Adrenal gland (tissue), 5 donors: Measurements from ENCODE around the gene PTPRN2.

Experiments used
- CTCF ChIP-seq, 6 experiments: fragments of 450-650 bp in 4 of 6; fragments of 200-600 bp in 2 of 6; sonication (generic) in 1 of 6; IDR thresholded peaks; 1 replicate in 5 of 6; 2 replicates in 1 of 6; pipeline versions ENCODE4 v1.5.1 to v1.8.0; 2016 to 2021; ENCODE audit warnings: antibody characterized with exemption in 6 of 6, mild to moderate bottlenecking in 2 of 6, moderate library complexity in 1 of 6
- POLR2A ChIP-seq, 2 donors: fragments of 450-650 bp; IDR thresholded peaks; one replicate each; pipeline ENCODE4 v1.6.1; 2017; ENCODE audit warnings: antibody characterized with exemption in 2 of 2, mild to moderate bottlenecking in 2 of 2, moderate library complexity in 1 of 2
- donor health status: DM: no; HTN: no; CAD: no.

GRCh38 chr7:158484801-158485531 lies 102.7 kb downstream of the PTPRN2 start:
- no peak for TF ChIP-seq POLR2A (IDR thresholded peaks at IDR 0.05)
- no peak for TF ChIP-seq CTCF (IDR thresholded peaks at IDR 0.05)
